ENCODE data around the gene MZT1. TPM values are rescaled to one million over a fixed set of nuclear protein-coding genes. Genes with fewer than 3 reads are reported as not detected.

Gene MZT1
- total RNA-seq, 1 donor from 2014 or later: 38.3 TPM

- FAIRE-seq: no peak
- DNase-seq (ENCODE audit: low spot score in 2 of 2): no peak
Measured at GRCh38 chr13:72689181-72689696, 38.2 kb downstream of the MZT1 start.

- no peak for FAIRE-seq
- DNase-seq (ENCODE audit: low spot score in 2 of 2): no peak
Measured at GRCh38 chr13:72686766-72687165, 40.7 kb downstream of the MZT1 start.

- no peak for DNase-seq (ENCODE audit: low spot score in 2 of 2)
- FAIRE-seq: no peak
Measured at GRCh38 chr13:72680353-72680752, 47.1 kb downstream of the MZT1 start.

- DNase-seq (ENCODE audit: low spot score in 2 of 2) (peak in 1 of 2 donors; percentile 1), FAIRE-seq (no peak)
Measured at GRCh38 chr13:72678312-72678711, 49.1 kb downstream of the MZT1 start.

GRCh38 chr13:72677431-72677830 is 50.0 kb downstream of the MZT1 start:
- DNase-seq (ENCODE audit: low spot score in 2 of 2) (no peak), FAIRE-seq (no peak)

GRCh38 chr13:72666391-72666790 is 61.0 kb downstream of the MZT1 start:
- DNase-seq (ENCODE audit: low spot score in 2 of 2) (no peak), FAIRE-seq (no peak)

- DNase-seq (ENCODE audit: low spot score in 2 of 2) (no peak), FAIRE-seq (peak; percentile 54)
Measured at GRCh38 chr13:72662548-72662947, 64.9 kb downstream of the MZT1 start.

Small RNA genes within 50 kb of the gene (small RNA-seq; reads per million reads assigned to genes)
- not detected for gene RNU6-80P

Other genes with a start within 250 kb of the MZT1 start
- 1.6 TPM for gene BORA, start 294 bp upstream of the MZT1 start, total RNA-seq
- 32.6 TPM for gene DIS3, start 54.3 kb upstream of the MZT1 start, total RNA-seq
- 34.6 TPM for gene PIBF1, start 54.5 kb upstream of the MZT1 start, total RNA-seq

Data from frontal cortex (tissue), 4 donors.